Ammon's horn (tissue), 1 donor: Measurements from ENCODE around the gene STK32B.
"Not testable (repeated sequence)": the region's sequence is repeated elsewhere in the genome, so short reads cannot be mapped to it uniquely, and the experiment has no call there.

Source experiments
- DNase-seq: peaks from one replicate; pipeline ENCODE4 v3.0.0-alpha.2; 2016; ENCODE audit warnings: low spot score

The STK32B gene

DNA sequence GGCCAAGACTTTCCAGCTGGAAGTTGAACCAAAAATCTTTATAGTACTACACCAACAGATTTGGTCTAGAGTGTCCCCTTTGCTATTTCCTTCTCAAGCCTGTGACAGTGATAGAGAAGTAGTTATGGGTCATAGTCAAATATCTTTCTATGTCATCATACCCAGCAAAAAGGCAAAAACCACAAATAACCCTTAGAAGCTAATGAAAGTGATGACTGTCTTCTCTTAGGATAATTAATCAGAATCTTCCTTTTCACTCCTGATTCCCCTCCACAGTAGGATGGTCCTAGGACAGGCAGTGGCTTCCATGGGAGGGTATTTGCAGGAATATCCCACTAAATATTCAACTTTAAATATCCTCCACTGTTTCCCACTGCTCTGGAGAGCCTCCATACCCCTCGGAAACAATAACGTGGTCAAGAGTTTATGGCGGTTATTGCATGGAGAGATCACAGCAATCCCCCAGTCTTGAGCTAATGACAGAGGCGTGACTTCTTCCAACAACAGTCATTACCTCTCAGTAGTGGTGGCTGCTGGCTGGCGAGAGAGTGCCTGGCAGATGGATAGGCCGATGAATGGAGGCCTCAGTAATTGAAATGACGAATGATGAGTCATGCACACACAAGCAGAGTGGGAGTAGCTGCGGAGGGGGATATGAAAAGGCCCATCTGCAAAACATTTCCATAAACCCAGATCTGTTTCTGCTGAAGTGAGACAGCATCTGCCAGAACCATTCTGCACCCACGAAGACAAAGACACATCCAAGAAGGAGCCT lies 154.9 kb downstream of the STK32B start:
- DNase-seq = peak; percentile 92

DNA sequence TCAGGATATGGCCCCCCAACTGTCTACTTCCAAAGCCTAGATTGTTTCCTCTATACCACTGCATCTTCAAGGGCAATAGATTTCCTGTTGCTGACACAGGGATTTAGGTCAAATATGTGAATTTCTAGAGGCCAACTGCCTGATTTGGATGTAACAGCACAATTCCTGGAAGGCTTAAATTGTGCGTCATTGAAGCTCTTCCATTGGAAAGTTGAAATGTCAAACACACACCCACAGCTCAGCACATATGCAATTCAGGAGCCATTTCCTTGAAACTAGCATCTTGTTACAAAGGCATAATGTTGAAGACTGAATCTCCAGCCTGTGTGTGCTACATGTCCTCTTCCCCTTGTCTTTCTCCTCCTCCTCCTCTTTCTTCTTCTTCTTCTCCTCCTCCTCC lies 158.6 kb downstream of the STK32B start:
- no peak for DNase-seq

DNA sequence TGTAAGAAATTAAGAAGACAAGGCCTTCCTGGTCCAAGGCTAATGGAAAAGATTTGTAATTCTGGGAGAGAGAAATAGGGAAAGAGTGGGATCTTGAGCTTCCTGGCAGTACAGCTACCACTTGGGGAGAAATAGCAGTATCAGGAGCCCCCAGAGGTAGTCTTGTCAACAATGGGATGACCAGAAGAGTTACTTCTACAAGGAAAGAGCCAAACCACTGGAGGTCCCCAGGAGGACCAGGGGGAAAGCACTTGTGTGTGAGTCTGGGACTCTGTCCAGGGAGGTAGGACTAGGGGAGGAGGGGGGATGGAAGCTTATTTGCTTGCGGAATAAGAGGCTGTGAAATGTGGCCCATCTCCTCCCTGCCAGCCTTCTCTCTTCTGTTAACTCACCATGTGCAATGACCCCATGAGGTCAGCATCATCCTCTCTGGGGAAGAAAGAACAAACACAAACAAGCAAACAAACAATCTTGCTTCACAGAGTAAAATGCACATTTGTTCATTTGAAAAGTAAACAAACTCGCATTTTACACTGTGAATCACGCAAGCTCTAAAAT lies 160.1 kb downstream of the STK32B start:
- DNase-seq = no peak

DNA sequence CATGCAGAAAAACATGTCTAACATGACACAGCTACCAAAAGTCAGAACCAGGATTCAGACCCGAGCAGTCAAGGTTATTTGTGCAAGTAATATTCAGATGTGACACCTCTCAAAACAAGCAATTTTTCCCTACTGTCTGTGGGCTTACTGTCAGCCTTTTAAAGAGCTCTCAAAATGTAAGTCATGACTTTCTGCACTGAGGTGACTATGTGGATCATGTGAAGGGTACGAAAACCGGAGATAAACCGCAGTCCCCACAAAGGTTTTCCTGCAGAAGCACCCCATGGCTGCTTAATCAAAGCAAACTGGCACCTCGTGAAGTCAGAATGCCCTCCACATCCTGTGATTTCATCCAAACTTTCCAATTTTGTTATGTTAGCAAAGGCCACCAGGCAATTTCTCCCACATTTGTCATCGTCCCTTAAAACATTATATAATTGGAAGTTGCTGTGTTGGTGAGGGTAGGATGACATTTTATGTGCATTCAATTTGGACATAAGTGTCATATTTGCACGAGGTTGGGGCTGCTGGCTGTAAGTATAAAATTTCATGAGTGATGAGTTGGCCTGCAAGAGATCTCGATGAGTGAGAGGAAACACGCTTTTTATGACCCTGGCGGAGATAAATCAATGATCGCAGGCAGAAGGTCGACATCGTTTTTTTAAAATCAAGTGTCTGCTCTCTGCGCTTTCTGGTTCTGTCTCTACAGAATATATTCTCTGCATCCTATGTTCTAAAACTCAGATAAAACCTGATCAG lies 161.2 kb downstream of the STK32B start:
- no peak for DNase-seq

DNA sequence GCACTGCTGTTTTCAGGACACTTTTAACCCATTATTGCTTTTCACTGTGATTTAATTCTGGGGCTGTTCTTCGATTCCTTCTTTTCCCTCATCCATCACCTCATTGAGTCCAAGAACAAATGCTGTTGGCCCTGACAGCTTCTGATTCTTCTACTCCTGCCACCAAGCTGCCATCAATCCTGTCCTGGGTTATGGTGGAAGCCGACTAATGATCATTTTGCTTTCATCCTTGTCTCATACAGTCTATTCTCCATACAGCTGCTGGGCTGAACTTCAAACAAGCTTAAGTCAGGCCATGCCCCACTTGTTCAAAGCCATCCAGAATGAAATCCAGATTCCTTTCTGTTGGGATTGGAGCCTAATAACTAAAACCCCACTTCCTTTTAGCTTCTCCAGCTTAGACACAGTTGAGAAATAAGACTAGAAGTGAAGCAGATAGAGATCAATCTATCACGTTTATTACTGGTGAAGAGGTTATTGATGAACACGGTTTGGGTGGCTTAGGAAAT lies 161.9 kb downstream of the STK32B start:
- no peak for DNase-seq

DNA sequence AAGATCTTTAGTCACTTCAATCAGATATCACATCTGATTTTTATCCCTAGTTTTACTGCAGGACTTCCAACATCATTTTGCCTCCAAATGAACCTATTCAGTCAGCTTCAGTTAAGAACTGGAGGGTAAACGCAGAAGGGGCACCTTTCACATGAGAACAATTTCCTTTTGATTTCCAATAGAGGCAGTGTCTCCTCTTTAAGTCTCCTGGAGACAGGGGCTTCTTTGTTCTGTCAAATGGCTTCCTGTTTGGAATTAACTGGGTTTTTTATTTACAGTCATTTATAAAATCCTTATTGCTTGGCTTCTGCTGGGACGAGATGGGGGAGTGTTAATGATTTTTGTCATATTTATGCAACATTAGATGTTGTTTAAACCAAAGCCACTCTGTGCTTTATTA lies 164.0 kb downstream of the STK32B start:
- DNase-seq = peak; percentile 5

DNA sequence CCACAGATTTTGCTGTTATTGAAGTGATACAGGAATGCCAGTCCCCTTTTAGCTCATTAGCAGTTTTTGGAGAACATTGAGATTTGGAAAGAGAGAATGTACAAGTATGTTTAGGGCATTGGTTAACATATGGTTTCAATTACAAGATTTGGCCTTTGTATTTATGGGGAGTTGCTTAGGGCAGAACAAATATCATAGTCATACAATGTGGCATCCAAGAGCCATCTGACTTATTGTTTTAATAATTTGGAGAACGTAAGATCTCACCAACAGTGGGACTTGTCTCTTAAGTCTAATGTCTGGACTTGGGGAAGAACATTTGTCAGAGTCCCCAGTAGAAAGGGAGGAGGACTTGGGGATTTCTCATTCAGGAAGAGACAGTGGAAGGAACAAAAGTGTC lies 166.1 kb downstream of the STK32B start:
- no peak for DNase-seq

DNA sequence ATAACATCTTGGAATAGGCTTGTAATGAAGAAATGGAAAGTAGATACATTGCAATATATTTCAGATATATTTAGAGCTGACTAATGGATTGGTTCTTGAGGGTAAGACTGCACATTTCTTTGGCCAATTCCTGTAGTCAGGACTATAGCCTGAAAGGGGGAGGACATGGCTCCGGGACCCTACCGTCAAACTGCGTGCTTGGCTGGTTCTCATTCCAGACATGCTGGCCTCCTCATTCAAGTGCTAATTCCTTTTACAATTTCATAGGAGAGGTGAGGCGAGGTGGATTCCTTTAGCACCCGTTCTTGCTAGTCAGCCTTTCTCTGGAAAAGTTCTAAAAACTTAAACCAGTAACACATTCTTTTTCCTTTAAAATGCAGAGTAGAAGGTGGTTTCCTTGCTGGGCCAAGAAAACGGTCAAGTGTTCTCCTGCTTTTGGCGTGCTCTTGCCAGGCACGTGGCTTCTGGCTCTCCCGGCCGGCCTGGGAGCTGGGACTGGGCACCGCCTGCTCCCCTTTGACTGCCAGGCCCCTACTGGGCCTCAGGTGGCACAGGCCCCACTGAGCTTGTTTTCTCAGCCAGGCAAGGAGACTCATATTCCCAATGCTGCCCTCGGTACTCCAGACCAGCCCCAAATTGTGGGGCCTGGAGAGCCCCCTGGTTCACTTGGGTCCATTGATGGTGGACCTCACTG lies 167.2 kb downstream of the STK32B start:
- no peak for DNase-seq

DNA sequence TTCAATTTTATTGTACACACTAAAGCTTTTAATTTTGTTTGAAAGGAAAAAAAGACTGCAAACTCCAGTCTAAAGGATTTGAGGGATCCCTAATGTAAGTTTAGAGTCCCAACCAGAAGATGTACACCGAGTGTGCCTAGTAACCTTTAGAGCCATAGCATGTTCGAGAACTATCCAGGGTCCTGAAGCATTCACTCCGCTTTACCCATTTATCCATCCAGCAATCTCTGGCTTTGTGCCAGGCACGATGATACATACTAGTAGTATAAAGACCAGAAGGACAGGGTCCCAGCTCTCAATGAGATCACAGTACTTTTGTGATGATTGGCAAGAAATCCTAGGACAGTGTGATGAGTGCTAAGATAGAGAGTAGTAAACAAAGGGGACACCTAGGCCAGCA lies 168.7 kb downstream of the STK32B start:
- no peak for DNase-seq

DNA sequence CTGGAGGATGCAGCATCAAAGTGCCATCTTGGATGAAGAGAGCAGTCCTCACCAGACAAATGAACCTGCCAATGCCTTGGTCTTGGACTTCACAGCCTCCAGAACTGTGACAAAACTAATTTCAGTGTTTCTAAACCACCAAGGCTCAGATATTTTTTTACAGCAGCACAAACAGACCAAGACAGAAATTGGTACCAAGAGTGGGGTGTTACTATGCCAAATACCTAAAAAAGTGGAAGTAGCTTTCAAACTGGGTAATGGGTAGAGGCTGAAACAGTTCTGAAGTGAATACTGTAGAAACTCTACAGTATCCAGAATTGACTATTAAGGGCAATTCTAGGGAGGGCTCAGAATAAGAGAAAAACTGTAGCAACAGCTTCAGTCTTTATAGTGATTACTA lies 170.8 kb downstream of the STK32B start:
- no peak for DNase-seq

DNA sequence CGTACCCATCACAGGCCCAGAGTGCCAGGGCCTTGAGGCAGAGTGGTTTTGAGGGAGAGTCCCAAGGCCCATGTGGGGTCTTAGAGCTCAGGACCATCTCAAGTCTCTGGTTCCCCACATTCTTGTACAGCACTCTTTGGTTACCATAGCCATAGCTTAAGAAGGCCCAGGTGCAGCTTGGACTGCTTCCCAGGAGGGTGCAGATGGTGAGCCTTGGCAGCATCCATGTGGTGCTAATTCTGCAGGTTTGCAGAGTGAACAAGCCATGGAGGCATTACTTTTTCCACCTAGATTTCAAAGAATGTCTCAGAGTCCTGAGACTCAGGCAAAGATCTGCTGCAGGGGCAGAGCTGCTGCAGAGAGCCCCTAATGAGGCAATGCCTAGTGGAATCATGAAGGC lies 171.7 kb downstream of the STK32B start:
- no peak for DNase-seq

DNA sequence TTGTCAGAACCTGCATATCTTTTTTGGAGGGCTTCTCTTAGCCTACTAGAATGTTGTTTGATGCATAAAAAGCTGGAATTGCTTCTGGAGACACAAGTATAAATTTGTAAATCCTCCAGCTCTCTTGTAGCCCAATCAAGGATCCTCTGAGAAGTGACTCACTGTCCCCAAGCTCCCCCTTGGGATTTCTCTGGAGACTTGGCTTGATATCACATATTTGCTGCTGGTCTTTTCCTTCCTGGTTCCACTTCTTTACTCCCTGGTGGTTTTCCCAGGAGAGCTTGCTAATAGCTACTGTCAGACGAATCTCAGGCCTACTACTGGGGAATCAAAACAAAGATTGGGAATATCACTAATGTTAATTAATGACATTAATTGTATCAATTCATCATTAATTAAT lies 173.1 kb downstream of the STK32B start:
- DNase-seq = no peak

DNA sequence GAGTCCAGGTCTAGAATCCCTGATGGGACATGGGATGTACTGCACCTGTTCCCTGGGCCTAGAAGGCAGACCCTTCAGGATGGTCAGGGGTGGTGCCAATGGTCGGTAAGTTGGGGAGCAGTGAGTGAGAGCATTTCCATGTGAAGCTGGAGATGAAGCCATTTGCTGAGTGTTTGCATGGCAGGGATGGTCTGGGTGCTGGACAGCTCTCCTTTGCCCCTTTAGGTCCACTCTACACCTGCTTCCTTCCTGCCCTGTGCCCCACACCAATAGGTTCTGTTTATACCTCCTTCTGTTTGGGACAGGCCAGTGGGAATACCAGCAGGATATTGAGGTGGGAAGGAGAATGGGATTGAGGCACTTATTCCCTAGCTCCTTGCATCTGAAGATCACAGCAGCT lies 181.3 kb downstream of the STK32B start:
- DNase-seq = no peak

DNA sequence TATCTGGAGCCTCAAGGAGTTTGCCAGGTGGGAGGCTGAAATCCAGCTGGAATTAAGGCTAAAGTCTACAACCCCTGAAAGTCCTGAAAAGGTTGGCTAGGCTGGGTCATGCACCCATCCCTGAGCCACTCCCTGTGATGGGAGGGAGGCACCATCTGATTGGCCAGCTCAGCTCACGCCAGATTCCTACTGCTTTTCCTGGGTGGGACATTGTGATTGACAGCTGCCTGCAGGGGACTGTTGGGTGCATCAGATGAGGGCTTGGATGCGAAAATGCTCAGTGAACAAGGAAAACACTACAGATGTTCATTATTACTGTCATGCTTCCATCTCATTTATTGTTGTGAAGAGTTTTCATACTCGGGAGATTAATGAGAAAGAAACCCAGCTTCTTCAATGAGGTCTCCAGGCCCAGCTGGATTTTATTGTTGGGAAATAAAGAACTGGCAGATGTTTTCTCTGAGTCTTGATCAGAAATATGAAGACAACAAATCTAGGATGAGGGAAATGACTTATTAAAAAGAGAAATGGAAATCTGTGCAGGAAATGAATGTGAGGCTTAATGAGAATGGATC lies 185.9 kb downstream of the STK32B start:
- DNase-seq = no peak

DNA sequence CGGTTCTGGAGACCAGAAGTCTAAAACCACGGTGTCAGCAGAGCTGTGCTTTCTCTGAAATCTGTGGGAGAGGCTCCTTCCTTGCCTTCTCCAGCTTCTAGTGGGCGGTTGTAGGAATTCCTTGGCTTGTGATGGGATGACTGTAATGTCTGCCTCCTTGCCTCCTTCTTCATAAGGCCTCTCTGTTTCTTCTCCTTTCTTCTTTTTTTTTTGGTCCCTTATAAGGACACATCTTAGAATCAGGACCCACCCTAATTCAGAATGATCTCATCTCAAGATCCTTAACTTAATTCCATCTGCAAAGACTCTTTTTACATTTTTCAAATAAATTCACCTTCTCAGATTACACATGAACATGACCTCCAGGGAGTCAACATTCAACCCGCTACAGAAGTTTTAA lies 186.9 kb downstream of the STK32B start:
- DNase-seq = no peak

DNA sequence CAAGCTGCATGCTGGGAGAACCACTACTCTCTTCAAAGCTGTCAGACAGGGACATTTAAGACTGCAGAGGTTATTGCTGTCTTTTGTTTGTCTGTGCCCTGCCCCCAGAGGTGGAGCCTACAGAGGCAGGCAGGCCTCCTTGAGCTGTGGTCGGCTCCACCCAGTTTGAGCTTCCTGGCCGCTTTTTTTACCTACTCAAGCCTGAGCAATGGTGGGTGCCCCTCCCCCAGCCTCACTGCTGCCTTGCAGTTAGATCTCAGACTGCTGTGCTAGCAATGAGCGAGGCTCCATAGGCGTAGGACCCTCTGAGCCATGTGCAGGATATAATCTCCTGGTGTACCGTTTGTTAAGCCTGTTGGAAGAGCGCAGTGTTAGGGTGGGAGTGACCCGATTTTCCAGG lies 195.8 kb downstream of the STK32B start:
- not testable (repeated sequence) for DNase-seq

DNA sequence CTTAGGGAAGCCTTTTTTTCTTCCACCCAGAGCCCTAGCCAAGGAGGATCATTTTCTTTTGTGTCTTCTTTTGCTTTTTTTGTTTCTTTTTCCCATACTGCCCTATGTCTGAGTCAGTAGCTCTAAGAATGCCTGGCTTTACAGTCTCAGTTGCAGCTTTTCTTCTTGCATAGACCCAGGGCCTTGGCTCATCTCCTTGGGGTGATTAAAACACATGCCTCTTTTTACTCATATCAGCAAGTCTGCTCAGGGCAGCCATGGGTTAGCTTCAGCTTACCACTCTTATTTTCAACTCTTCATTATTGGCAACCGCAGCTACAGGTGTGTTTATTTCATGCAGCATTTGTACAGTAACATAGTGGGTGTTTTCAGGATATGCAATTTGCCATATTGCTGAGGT lies 196.5 kb downstream of the STK32B start:
- DNase-seq = no peak

DNA sequence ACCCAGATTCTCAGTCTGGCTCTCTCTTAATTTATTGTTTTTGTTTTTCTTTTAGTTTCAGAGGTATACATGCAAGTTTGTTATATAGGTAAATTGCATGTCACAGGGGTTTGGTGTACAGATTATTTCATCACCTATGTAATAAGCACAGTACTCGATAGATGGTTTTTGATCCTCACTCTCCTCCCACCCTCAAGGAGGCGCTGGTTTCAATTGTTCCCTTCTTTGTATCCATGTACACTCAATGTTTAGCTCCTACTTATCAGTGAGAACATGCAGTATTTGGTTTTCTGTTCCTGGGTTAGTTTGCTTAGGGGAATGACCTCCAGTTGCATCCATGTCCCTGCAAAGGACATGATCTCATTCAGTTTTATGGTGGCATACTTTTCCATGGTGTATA lies 198.4 kb downstream of the STK32B start:
- DNase-seq = no peak

DNA sequence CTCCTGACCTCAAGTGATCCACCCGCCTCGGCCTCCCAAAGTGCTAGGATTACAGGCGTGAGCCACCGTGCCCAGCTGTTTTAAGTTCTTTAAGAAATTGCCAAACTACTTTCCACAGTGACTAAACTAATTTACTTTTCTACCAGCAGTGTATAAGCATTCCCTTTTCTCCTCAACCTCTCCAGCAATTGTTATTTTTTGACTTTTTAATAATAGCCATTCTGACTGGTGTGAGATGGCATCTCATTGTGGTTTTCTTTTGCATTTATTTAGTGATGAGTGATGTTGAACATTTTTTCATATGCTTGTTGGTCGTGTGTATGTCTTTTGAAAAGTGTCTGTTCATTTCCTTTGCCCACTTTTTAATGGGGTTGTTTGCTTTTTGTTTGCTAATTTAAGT lies 199.3 kb downstream of the STK32B start:
- not testable (repeated sequence) for DNase-seq

DNA sequence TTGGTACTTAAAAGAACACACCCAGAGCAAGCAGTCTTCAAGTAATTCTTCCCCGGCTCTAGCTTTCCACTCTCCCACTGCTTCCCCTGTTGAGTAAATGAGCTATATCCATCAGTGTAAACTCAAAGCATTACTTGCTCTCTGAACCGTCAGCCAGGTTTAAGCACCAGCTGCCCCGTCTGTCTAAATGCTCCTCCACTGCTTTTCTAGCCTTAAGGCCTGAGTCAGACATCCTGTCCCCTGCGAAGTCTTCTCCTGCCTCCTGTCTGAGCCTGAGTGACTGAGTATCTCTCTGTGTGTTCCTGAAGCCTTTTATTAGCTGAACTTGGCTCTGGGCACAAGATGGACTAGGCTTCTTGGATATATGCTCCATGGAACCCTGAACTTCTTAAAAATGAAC lies 205.1 kb downstream of the STK32B start:
- no peak for DNase-seq

DNA sequence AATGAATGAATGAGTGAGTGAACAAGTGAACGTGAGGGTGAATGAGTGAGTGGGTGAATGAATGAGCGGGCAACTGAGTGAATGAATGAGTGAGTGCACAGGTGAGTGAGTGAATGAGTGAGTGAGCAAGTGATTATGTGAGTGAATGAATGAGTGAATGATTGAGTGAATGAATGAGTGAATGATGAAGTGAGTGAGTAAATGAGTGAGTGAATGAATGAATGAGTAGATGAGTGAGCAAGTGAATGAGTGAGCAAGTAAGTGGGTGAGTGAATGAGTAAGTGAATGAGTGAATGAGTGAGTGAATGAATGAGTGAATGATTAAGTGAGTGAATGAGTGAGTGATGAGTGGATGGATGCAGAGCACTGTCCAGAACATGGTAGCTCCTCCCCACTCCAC lies 205.8 kb downstream of the STK32B start:
- DNase-seq = no peak

DNA sequence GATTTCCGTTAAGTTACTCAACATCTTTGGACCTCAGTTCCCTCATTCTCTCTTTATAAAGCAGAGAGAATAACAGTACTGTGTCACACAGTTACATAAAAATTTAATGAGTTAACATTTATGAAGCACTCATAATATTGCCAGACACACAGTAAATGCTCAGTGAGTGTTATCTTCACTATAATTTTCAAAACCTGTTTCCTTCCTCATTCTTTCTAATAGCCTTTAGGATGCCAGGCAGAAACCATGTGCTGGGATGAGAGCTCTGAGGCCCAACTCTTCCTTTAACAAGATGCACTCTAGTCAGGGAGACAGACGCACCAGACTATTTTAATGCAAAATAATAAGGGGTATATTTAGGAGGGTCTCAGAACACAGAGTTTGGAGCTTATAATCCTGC lies 208.2 kb downstream of the STK32B start:
- no peak for DNase-seq
